Measurements from ENCODE around the gene RNASEL.

Gene RNASEL

DNA sequence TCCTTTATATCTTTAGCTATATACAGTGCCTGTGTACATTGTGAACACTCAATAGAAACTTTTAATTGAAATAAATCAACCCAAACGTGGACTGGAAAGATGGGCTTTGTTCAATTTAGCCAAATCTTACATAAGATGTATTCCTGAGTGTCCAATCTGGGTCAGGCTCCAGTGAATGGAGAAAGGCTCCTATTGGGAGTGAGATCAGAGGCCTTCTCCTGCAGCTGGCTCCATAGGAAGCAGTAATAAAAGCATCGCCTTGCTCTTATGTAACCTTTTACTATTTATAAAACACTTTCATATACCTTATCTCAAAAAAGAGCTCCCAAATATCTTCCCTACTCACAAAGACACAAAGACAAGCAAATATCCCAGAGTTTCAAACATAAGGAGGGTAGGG, 40.0 kb upstream of the RNASEL start (continued):
- no peak for TF ChIP-seq ARNTL (CRISPR knock-in tag; IDR thresholded peaks at IDR 0.05; ENCODE audit: borderline replicate concordance, low read depth)

- TF ChIP-seq ARNTL (CRISPR knock-in tag; IDR thresholded peaks at IDR 0.05; ENCODE audit: borderline replicate concordance, low read depth) (no peak), ESRRG (CRISPR knock-in tag; IDR thresholded peaks at IDR 0.05) (no peak), TOX (CRISPR knock-in tag; IDR thresholded peaks at IDR 0.05; ENCODE audit: borderline replicate concordance) (no peak), ISL1 (CRISPR knock-in tag; IDR thresholded peaks at IDR 0.05) (no peak), CSDC2 (CRISPR knock-in tag; IDR thresholded peaks at IDR 0.05) (no peak), RARB (CRISPR knock-in tag; IDR thresholded peaks at IDR 0.05) (no peak), CREB5 (CRISPR knock-in tag; IDR thresholded peaks at IDR 0.05; ENCODE audit: low read depth) (no peak), ZFP30 (CRISPR knock-in tag; IDR thresholded peaks at IDR 0.05) (no peak), ZNF8 (CRISPR knock-in tag; IDR thresholded peaks at IDR 0.05) (no peak), BACH2 (CRISPR knock-in tag; IDR thresholded peaks at IDR 0.05; ENCODE audit: borderline replicate concordance) (no peak), OSR1 (CRISPR knock-in tag; IDR thresholded peaks at IDR 0.05) (no peak), ZNF565 (CRISPR knock-in tag; conservative IDR thresholded peaks at IDR 0.05; ENCODE audit: low read depth) (no peak), PPARA (CRISPR knock-in tag; IDR thresholded peaks at IDR 0.05; ENCODE audit: borderline replicate concordance) (no peak), PATZ1 (CRISPR knock-in tag; IDR thresholded peaks at IDR 0.05; ENCODE audit: borderline replicate concordance) (no peak)
- TF ChIP-seq, protein P1, sequence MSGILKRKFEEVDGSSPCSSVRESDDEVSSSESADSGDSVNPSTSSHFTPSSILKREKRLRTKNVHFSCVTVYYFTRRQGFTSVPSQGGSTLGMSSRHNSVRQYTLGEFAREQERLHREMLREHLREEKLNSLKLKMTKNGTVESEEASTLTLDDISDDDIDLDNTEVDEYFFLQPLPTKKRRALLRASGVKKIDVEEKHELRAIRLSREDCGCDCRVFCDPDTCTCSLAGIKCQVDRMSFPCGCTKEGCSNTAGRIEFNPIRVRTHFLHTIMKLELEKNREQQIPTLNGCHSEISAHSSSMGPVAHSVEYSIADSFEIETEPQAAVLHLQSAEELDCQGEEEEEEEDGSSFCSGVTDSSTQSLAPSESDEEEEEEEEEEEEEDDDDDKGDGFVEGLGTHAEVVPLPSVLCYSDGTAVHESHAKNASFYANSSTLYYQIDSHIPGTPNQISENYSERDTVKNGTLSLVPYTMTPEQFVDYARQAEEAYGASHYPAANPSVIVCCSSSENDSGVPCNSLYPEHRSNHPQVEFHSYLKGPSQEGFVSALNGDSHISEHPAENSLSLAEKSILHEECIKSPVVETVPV (CRISPR knock-in tag; IDR thresholded peaks at IDR 0.05) = no peak
- ATAC-seq = no peak
These were observed 39.6 kb upstream of the RNASEL start for GRCh38 chr1:182628657-182629056.

DNA sequence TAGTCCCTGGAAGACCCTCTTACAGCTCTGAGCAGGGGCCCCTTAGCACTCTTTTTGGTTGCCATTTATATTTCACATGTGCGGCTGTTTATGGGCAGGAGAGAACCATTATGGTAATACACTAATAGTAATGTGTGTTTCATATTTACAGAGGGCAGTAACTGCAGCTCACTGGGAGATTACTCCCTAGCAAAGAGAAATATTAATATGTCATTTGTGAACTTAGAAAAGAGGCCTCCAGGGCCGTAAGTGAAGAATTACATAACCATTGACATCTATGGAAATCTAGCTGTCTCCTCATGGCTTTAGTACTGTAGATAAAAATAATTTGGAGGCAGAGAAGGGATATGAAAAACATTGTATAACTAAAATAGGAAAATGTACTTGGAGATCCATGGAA, 38.6 kb upstream of the RNASEL start:
- ATAC-seq = no peak
- TF ChIP-seq PATZ1 (CRISPR knock-in tag; IDR thresholded peaks at IDR 0.05; ENCODE audit: borderline replicate concordance) = no peak
- TF ChIP-seq SNAI2 (CRISPR knock-in tag; IDR thresholded peaks at IDR 0.05) = no peak
- TF ChIP-seq ZFP30 (CRISPR knock-in tag; IDR thresholded peaks at IDR 0.05) = no peak
- TF ChIP-seq ARNTL (CRISPR knock-in tag; IDR thresholded peaks at IDR 0.05; ENCODE audit: borderline replicate concordance, low read depth) = no peak
- TF ChIP-seq BACH2 (CRISPR knock-in tag; IDR thresholded peaks at IDR 0.05; ENCODE audit: borderline replicate concordance) = no peak
- no peak for TF ChIP-seq ESRRG (CRISPR knock-in tag; IDR thresholded peaks at IDR 0.05)

DNA sequence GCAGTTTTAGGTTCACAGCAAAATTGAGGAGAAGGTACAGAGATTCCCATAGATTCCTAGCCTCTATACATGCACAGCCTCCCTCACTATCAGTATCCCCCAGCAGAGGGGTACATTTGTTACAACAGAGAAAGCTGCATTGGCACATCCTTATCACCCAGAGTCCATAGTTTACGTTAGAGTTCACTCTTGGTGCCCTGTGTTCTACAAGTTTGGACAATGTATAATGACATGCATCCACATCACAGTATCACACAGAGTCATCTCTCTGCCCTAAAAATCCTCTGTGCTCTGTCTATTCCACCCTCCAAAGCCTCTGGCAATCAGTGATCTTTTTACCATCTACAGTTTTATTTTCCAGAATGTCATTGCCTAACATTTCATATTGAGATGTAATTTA, 37.5 kb upstream of the RNASEL start:
- TF ChIP-seq ARNTL (CRISPR knock-in tag; IDR thresholded peaks at IDR 0.05; ENCODE audit: borderline replicate concordance, low read depth) (no peak), TOX (CRISPR knock-in tag; IDR thresholded peaks at IDR 0.05; ENCODE audit: borderline replicate concordance) (no peak), ISL1 (CRISPR knock-in tag; IDR thresholded peaks at IDR 0.05) (no peak), ZNF8 (CRISPR knock-in tag; IDR thresholded peaks at IDR 0.05) (no peak), ZFP3 (CRISPR knock-in tag; IDR thresholded peaks at IDR 0.05) (no peak), SNAI2 (CRISPR knock-in tag; IDR thresholded peaks at IDR 0.05) (no peak), PATZ1 (CRISPR knock-in tag; IDR thresholded peaks at IDR 0.05; ENCODE audit: borderline replicate concordance) (no peak), RARB (CRISPR knock-in tag; IDR thresholded peaks at IDR 0.05) (no peak), GLIS3 (CRISPR knock-in tag; IDR thresholded peaks at IDR 0.05) (no peak), BACH2 (CRISPR knock-in tag; IDR thresholded peaks at IDR 0.05; ENCODE audit: borderline replicate concordance) (no peak), CSDC2 (CRISPR knock-in tag; IDR thresholded peaks at IDR 0.05) (no peak), ZNF565 (CRISPR knock-in tag; conservative IDR thresholded peaks at IDR 0.05; ENCODE audit: low read depth) (no peak), ESRRG (CRISPR knock-in tag; IDR thresholded peaks at IDR 0.05) (no peak), ZFP30 (CRISPR knock-in tag; IDR thresholded peaks at IDR 0.05) (no peak), POU6F1 (CRISPR knock-in tag; IDR thresholded peaks at IDR 0.05; ENCODE audit: borderline replicate concordance, low read depth) (no peak), OSR1 (CRISPR knock-in tag; IDR thresholded peaks at IDR 0.05) (no peak)
- TF ChIP-seq, protein P1 (CRISPR knock-in tag; IDR thresholded peaks at IDR 0.05) = no peak
- no peak for ATAC-seq

All from SK-N-SH treated with all-trans-retinoic acid at 6 μM for 48 hours (cell line).